Hepatocyte (in vitro differentiated cells): Measurements from ENCODE around the gene PSMB4.

Experiments used
- CTCF ChIP-seq: fragments of 200-600 bp; sonication (generic); IDR thresholded peaks from 2 replicates; pipeline ENCODE4 v1.5.1; 2016; ENCODE audit warnings: antibody characterized with exemption, mild to moderate bottlenecking; ENCODE audit not compliant: poor library complexity
- EZH2 ChIP-seq: fragments of 200-600 bp; sonication (generic); IDR thresholded peaks from 2 replicates; pipeline ENCODE4 v1.6.1; 2016; ENCODE audit warnings: antibody characterized with exemption, mild to moderate bottlenecking, borderline replicate concordance
- EZH2phosphoT487 ChIP-seq: fragments of 200-600 bp; sonication (generic); IDR thresholded peaks from one replicate; pipeline ENCODE4 v1.6.1; 2018; ENCODE audit warnings: antibody characterized with exemption, mild to moderate bottlenecking, low read depth, moderate library complexity; ENCODE audit not compliant: unreplicated experiment, severe bottlenecking

- TF ChIP-seq CTCF, result no peak
- no peak for TF ChIP-seq EZH2
- no peak for TF ChIP-seq EZH2phosphoT487
Measured at GRCh38 chr1:151361883-151362282, 37.5 kb upstream of the PSMB4 start.
